Measurements from ENCODE around the gene SHISA5.

SHISA5 gene

DNA sequence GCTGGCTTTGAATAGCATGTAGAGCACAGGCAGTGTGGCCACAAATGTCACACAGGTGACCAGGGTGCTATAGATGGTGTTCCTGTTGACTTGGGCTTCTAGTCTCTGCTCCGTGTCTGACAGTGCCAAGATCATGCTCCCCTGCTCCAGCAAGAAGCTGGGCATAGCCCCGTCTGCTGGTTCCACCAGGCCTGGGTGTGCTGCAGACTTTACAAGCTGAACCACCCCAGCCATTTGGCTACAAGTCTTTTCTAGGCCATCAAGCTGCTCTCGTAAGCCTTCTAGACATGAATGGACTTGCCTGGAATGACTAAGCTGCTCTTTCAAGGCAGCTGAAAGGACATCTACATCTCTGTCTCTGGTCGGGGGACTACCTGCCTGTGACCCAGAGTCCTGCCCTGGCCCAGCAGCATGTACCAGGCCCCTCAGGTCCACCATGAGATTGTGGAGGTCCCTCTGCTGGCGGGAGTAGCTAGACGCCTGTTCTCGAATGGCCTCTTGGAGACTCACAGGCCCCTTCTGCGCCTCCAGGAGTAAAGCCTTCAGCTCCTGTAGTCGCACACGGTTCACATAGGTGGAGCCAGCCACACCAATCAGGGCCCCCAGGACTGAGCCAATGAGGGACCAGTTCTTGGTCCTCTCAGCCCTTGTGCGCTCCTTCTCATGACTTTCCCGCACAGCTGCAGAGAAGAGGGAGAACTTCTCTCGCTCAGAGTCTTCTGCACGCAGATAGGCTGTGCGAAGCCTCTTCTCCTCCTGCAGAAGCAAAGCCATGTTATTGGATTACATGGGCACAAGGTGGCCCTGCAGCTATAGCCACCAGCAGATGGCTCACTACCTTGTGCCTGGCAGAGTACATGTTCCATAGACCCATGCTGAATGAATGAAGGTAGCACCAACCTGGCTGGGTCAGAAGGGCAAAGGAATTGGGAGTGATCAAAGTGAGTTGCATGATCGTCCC, 71.3 kb downstream of the SHISA5 start:
- DNase-seq (ENCODE audit: low read depth, low spot score), result no peak
- no peak overlapping the region for H3K4me3 ChIP-seq (ENCODE audit: low read depth, low read length)

DNA sequence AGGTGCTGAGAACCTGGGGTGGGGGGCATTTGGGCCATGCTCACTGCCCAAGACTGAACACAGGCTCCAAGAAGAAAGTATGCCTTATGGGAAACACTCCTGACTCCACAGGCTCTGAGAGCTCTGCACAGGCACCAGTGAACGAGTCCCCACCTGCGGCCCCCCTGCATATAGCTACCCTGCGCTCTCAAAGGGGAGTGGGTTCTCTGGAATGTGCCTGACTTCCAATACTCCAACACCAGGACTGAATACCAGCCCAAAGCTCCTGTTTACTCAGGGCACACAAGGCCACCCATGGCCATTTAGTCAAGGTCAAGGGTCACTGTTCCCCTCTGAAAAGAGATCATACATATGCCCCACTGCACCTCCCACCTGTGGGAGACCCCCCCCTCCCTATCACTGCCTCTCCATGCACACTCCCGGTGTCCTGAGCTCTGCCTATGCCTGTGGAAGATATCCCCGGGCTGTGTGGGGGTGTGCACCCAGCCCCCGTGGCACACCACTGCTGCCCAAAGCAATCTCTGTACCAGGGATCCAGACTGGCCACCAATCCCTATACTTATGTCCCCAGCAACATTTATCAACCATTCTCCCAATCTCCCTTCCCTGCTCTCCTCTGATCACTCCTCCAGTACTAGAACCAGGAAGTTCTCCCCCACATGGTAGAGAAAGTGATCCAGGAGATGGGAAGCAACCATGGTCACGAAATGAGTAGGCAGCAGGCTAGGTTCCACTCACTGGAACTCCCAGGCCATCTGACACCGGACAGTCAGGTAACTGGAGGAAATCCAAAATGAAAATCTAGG, 72.5 kb downstream of the SHISA5 start:
- in situ Hi-C loops (cut with HindIII; ENCODE audit: low sequenced_read_pairs), result no loop called here
- H3K4me3 ChIP-seq (ENCODE audit: low read depth, low read length), result no peak overlapping the region
- TF ChIP-seq, protein P1, sequence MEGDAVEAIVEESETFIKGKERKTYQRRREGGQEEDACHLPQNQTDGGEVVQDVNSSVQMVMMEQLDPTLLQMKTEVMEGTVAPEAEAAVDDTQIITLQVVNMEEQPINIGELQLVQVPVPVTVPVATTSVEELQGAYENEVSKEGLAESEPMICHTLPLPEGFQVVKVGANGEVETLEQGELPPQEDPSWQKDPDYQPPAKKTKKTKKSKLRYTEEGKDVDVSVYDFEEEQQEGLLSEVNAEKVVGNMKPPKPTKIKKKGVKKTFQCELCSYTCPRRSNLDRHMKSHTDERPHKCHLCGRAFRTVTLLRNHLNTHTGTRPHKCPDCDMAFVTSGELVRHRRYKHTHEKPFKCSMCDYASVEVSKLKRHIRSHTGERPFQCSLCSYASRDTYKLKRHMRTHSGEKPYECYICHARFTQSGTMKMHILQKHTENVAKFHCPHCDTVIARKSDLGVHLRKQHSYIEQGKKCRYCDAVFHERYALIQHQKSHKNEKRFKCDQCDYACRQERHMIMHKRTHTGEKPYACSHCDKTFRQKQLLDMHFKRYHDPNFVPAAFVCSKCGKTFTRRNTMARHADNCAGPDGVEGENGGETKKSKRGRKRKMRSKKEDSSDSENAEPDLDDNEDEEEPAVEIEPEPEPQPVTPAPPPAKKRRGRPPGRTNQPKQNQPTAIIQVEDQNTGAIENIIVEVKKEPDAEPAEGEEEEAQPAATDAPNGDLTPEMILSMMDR (IDR thresholded peaks at IDR 0.05; ENCODE audit: low read depth, low read length), result no peak
- DNase-seq (ENCODE audit: low read depth, low spot score), result no peak

More for the DNA sequence above, 71.3 kb downstream of the SHISA5 start:
- in situ Hi-C loops (cut with HindIII; ENCODE audit: low sequenced_read_pairs), result no loop called here
- TF ChIP-seq, protein P1 (IDR thresholded peaks at IDR 0.05; ENCODE audit: low read depth, low read length), result peak; percentile 29

DNA sequence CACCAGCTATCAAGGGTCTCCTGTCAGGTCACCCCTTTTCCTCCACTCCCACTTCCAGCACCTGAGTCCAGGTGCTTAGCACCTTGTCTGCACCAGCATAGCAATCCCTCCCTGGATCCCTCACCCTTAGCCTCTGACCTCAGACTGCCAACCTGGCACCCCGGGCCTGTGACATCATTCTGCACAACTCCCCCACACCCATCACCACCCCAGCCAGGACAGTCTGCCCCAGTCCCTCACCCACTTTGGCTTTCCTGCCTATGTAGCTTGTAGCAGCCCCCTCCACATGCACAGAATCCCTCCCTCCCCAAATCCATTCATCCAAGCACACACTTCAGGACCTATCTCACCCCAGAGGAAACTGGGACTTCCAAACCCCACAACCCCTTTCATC, 73.3 kb downstream of the SHISA5 start:
- TF ChIP-seq, protein P1 (IDR thresholded peaks at IDR 0.05; ENCODE audit: low read depth, low read length), result no peak
- no peak overlapping the region for H3K4me3 ChIP-seq (ENCODE audit: low read depth, low read length)

DNA sequence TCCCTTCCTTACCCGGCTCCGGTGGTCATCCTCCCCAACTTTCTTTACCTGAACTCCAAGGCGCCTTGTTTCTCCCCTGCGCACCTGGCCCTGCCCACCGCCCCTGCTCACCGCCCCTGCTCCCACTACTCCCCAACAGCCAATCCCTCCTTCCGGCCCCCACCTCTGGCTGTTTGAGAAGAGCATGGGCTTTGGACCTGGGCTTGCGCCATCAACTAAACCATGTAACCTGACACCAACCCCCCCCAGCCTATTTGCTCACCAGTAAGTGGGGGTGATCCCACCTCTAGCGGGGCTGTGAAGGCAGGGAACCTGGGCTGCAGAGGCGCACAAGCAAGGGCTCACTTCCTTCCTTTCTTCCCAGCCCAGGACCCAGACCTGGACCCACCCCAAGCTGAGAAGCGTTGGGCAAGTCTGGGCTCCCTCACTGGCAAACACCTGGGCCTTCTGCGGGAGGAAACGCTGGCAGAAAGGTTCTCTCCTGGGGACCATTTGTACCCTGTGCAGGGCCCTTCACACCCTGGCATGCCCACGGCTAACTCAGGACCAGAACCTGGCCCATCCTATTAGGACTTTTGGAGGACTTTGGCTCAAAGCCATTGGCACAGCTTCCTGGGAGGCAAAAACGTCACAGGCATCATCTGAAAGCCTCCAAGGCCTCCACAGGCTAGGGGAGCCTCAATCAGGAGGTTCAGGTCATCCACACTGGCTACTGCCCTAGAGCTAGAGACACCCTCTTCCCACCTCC, 73.8 kb downstream of the SHISA5 start, which contains the start of gene PLXNB1:
PLXNB1 (minus strand) TSS at position 127 of the 748 bp plus-strand sequence. CDS start 5,475 bp downstream, outside the sequence.
- in situ Hi-C loops (cut with HindIII; ENCODE audit: low sequenced_read_pairs), result no loop called here
- peak within 1 kb of the TSS; percentile 60 for H3K4me3 ChIP-seq (ENCODE audit: low read depth, low read length)
- TF ChIP-seq, protein P1 (IDR thresholded peaks at IDR 0.05; ENCODE audit: low read depth, low read length), result no peak
- peak; percentile 61 for DNase-seq (ENCODE audit: low read depth, low spot score)

More for the DNA sequence above, 73.3 kb downstream of the SHISA5 start:
- in situ Hi-C loops (cut with HindIII; ENCODE audit: low sequenced_read_pairs), result no loop called here
- no peak for DNase-seq (ENCODE audit: low read depth, low spot score)

DNA sequence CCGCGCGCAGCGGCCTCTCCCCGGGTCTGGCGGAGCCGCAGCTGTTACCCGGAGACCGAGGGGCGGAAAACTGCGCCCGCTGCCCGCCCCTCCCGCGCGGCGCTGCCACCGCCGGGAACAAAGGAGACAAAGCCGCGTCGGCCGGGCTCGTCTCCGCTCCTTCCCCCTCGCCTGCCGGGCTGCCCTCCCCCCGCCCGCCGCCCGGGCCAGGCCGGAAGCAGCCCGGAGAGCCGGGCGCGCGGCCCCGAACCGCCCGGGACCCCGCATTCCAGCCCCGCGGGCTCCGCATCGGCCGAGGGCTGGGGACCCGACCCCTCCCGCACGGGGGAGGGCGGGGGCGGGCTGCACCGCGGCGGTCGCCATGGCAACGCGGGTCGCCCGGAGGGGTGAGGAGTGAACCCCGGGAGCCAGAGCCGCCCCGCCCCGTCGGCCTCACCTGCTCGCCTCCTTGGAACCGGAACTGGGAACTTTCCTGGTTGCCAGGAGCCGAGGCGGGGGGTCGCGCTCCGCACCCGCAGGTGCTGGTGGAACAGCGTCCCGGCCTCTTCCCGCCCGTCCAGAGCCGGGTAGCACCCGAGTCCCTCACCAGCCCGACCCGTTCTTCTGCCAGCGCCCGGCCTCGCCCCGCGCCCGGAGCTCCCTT, 74.5 kb downstream of the SHISA5 start:
- in situ Hi-C loops (cut with HindIII; ENCODE audit: low sequenced_read_pairs), result no loop called here
- no peak for DNase-seq (ENCODE audit: low read depth, low spot score)
- TF ChIP-seq, protein P1 (IDR thresholded peaks at IDR 0.05; ENCODE audit: low read depth, low read length), result no peak
- peak overlapping the region; percentile 60 for H3K4me3 ChIP-seq (ENCODE audit: low read depth, low read length)
